Lung (tissue), 12 donors: ENCODE results near the gene STX17. TPM values are rescaled to one million over a fixed set of nuclear protein-coding genes. Genes with fewer than 3 reads are reported as not detected.
"Not testable (repeated sequence)": the region's sequence is repeated elsewhere in the genome, so short reads cannot be mapped to it uniquely, and the experiment has no call there.

Experiments used
- ATAC-seq: fragments of 200-7000 bp; cut with Tn5 transposase; one replicate; pipeline ENCODE4 v1.9.1; 2020; ENCODE audit warnings: moderate number of reproducible peaks; ENCODE audit not compliant: insufficient read depth, low FRiP score
- DNase-seq, 3 donors: peaks; one replicate each; pipeline ENCODE4 v3.0.0-alpha.2; 2013 to 2017
- H3K27ac ChIP-seq, 2 donors: one replicate each; pipeline ENCODE4 v1.5.1; 2013; ENCODE audit warnings: mild to moderate bottlenecking in 2 of 2, moderate library complexity in 2 of 2, control low read depth in 1 of 2, inconsistent platforms in 1 of 2, low read depth in 1 of 2, low read length in 1 of 2
- H3K27me3 ChIP-seq, 3 donors: one replicate each; pipeline ENCODE4 v1.5.1; 2013; ENCODE audit warnings: low read length in 2 of 3; ENCODE audit not compliant: control insufficient read depth in 3 of 3, insufficient read depth in 3 of 3
- H3K36me3 ChIP-seq, 4 donors: one replicate each; pipeline ENCODE4 v1.5.1; 2013; ENCODE audit warnings: low read length in 4 of 4, mild to moderate bottlenecking in 1 of 4, moderate library complexity in 1 of 4; ENCODE audit not compliant: control insufficient read depth in 4 of 4, insufficient read depth in 4 of 4
- H3K4me1 ChIP-seq, 5 donors: one replicate each; pipeline ENCODE4 v1.5.1; 2013; ENCODE audit warnings: low read length in 5 of 5, mild to moderate bottlenecking in 2 of 5, moderate library complexity in 1 of 5; ENCODE audit not compliant: control insufficient read depth in 5 of 5, insufficient read depth in 5 of 5
- H3K4me3 ChIP-seq: one replicate; pipeline ENCODE4 v1.5.1; 2013; ENCODE audit warnings: mild to moderate bottlenecking, control low read depth, moderate library complexity
- H3K9ac ChIP-seq, 2 donors: one replicate each; pipeline ENCODE4 v1.5.1; 2013; ENCODE audit warnings: low read length in 2 of 2, control low read depth in 1 of 2; ENCODE audit not compliant: insufficient read depth in 1 of 2
- H3K9me3 ChIP-seq, 4 donors: one replicate each; pipeline ENCODE4 v1.5.1; 2013; ENCODE audit warnings: low read length in 3 of 4, mild to moderate bottlenecking in 1 of 4, moderate library complexity in 1 of 4; ENCODE audit not compliant: control insufficient read depth in 4 of 4, insufficient read depth in 3 of 4
- WGBS, 2 donors: extraction: QIAGEN DNeasy Blood & Tissue Kit; methylation state at CpG; one replicate each; pipeline ENCODE4 v1.1.7; 2013; 5-methylcytosine and 5-hydroxymethylcytosine counted together
- polyA plus RNA-seq, 2 donors: library from polyadenylated mRNA; stranded (reverse); fragments of 200-250 nt; gene quantifications; one replicate each; pipeline ENCODE4 v1.2.1, GENCODE V29; 2013
- total RNA-seq, 2 donors: library from RNA; depleted of rRNA in 1 of 2; stranded (reverse); fragments of >200 nt in 1 of 2; gene quantifications; one replicate each; pipeline ENCODE4 v1.2.1, GENCODE V29; 2014 to 2021
- TF ChIP-seq, protein P1 (sequence below): IDR thresholded peaks from 2 replicates; pipeline ENCODE4 v1.5.1; 2012; ENCODE audit warnings: mild to moderate bottlenecking; ENCODE audit errors: control extremely low read depth, extremely low read depth
- donor health status: control.
- donor health status: control.
- donor health status: Bipolar disorder and iron deficiency.
- donor health status: healthy.
- donor health status: DM: yes; HTN: yes; CAD: no.

STX17 gene
- total and polyA plus RNA-seq, 4 donors: 4.7 to 55.0 (median 18.7) TPM

GRCh38 chr9:99978221-99978620 lies 71.8 kb downstream of the STX17 start:
- ATAC-seq: no peak
- TF ChIP-seq, protein P1, sequence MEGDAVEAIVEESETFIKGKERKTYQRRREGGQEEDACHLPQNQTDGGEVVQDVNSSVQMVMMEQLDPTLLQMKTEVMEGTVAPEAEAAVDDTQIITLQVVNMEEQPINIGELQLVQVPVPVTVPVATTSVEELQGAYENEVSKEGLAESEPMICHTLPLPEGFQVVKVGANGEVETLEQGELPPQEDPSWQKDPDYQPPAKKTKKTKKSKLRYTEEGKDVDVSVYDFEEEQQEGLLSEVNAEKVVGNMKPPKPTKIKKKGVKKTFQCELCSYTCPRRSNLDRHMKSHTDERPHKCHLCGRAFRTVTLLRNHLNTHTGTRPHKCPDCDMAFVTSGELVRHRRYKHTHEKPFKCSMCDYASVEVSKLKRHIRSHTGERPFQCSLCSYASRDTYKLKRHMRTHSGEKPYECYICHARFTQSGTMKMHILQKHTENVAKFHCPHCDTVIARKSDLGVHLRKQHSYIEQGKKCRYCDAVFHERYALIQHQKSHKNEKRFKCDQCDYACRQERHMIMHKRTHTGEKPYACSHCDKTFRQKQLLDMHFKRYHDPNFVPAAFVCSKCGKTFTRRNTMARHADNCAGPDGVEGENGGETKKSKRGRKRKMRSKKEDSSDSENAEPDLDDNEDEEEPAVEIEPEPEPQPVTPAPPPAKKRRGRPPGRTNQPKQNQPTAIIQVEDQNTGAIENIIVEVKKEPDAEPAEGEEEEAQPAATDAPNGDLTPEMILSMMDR: no peak
- H3K27ac ChIP-seq: no peak overlapping the region
- no peak overlapping the region for H3K9ac ChIP-seq
- H3K9me3 ChIP-seq: no peaks in the 10 kb centered on the region
- no peaks in the 10 kb centered on the region for H3K27me3 ChIP-seq
- H3K4me1 ChIP-seq: no peaks in the 10 kb centered on the region
- no peak for DNase-seq
- H3K36me3 ChIP-seq: peaks cover 0 to 11% (median 0%) of the 10 kb centered on the region in 4 donors
- WGBS, 2 donors: 100% methylated on average over 1 of the region's 1 CpG
- no peak overlapping the region for H3K4me3 ChIP-seq

DNA sequence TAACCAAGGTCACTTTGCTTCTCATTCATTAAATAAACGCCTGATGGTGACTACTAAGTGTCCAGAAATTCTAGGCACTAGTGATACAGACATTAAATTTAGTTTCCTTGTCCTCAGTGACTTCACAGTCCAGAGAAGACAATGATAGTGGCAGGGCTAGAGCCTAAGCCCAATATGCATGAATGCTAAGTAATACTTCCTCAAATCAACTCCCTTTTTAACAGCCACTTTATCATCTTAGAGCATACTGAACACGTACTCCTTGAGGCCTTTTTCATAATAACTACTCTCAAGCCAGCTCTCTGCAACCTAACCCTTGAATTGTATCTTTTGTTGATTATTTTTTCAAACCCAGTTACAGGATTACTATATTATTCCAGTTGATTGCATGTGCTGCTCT lies 74.1 kb downstream of the STX17 start:
- no peak for DNase-seq
- Histone ChIP-seq H3K9ac (no peak overlapping the region), H3K27ac (no peak overlapping the region), H3K4me1 (no peaks in the 10 kb centered on the region), H3K36me3 (peaks cover 0 to 11% (median 0%) of the 10 kb centered on the region in 4 donors), H3K4me3 (no peak overlapping the region), H3K27me3 (no peaks in the 10 kb centered on the region), H3K9me3 (no peaks in the 10 kb centered on the region)
- 62 to 73% methylated on average over 2 of the region's 2 CpGs for WGBS, 2 donors
- no peak for ATAC-seq
- TF ChIP-seq, protein P1: no peak

DNA sequence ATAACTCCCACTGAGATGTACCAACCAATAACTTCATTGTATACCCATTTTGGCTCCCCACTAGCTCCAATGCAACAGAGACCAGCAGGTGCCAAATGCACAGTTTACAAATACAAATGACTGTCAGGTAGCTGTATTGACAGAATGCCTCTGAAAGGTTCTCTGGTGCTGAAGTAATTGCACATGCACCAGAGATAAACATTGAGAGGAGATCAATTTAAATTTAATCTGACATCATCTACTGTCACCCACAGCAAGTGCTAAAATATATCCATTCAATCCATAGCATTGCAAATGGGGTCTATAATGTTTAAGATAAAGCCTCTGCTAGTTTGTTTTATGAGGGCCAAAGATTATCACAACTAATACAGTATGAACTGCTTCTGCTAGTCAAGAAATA lies 80.2 kb downstream of the STX17 start:
- Histone ChIP-seq H3K9me3 (peaks cover 0 to 8% (median 2%) of the 10 kb centered on the region in 4 donors), H3K27me3 (no peaks in the 10 kb centered on the region), H3K9ac (no peak overlapping the region), H3K4me1 (no peaks in the 10 kb centered on the region), H3K4me3 (no peak overlapping the region), H3K36me3 (peaks cover 0 to 8% (median 3%) of the 10 kb centered on the region in 4 donors), H3K27ac (no peak overlapping the region)
- TF ChIP-seq, protein P1: no peak
- no peak for DNase-seq
- no peak for ATAC-seq

DNA sequence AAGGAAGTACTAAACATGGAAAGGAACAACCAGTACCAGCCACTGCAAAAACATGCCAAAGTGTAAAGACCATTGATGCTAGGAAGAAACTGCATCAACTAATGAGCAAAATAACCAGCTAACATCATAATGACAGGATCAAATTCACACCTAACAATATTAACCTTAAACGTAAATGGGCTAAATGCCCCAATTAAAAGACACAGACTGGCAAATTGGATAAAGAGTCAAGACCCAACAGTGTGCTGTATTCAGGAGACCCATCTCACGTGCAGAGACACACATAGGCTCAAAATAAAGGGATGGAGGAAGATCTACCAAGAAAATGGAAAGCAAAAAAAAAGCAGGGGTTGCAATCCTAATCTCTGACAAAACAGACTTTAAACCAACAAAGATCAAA lies 84.1 kb downstream of the STX17 start:
- DNase-seq, H3K27ac ChIP-seq, ATAC-seq, H3K36me3 ChIP-seq, H3K4me1 ChIP-seq, H3K9me3 ChIP-seq, H3K4me3 ChIP-seq, H3K27me3 ChIP-seq, H3K9ac ChIP-seq: not testable (repeated sequence)
- 94 to 98% methylated on average over 2 of the region's 2 CpGs for WGBS, 2 donors
